Adrenal gland (tissue), 12 donors: ENCODE results near the gene PYGL. TPM values are rescaled to one million over a fixed set of nuclear protein-coding genes. Genes with fewer than 3 reads are reported as not detected.
A peak's percentile ranks its signal among the peaks of the same experiment; 100 is the strongest.

Experiments
- DNase-seq, 7 donors: peaks; one replicate each; pipeline ENCODE4 v3.0.0-alpha.2; 2019 to 2020
- H3K27ac ChIP-seq, 5 donors: fragments of 200-600 bp; sonication (generic) in 4 of 5; 1 replicate in 3 of 5; 2 replicates in 2 of 5; pipeline versions ENCODE4 v1.5.1 to v1.8.0; 2016 to 2020; ENCODE audit warnings: mild to moderate bottlenecking in 1 of 5
- H3K27me3 ChIP-seq: fragments of 200-600 bp; 2 replicates; pipeline ENCODE4 v1.8.0; 2021
- H3K36me3 ChIP-seq, 2 donors: fragments of 200-600 bp; replicated peaks in 1 of 2; 1 replicate in 1 of 2; 2 replicates in 1 of 2; pipeline versions ENCODE4 v1.5.1 to v1.8.0; 2018 to 2022
- H3K4me1 ChIP-seq, 2 donors: fragments of 200-600 bp; replicated peaks in 1 of 2; 1 replicate in 1 of 2; 2 replicates in 1 of 2; pipeline versions ENCODE4 v1.5.1 to v1.8.0; 2018 to 2021
- H3K4me3 ChIP-seq, 4 donors: fragments of 200-600 bp; sonication (generic) in 3 of 4; one replicate each; pipeline ENCODE4 v1.5.1; 2016 to 2018
- H3K9me3 ChIP-seq, 3 donors: fragments of 200-600 bp; sonication (generic) in 1 of 3; replicated peaks in 1 of 3; 1 replicate in 2 of 3; 2 replicates in 1 of 3; pipeline versions ENCODE4 v1.5.1 to v1.8.0; 2016 to 2021
- CTCF ChIP-seq, 6 experiments: fragments of 450-650 bp in 4 of 6; fragments of 200-600 bp in 2 of 6; sonication (generic) in 1 of 6; IDR thresholded peaks; 1 replicate in 5 of 6; 2 replicates in 1 of 6; pipeline versions ENCODE4 v1.5.1 to v1.8.0; 2016 to 2021; ENCODE audit warnings: antibody characterized with exemption in 6 of 6, mild to moderate bottlenecking in 2 of 6, moderate library complexity in 1 of 6
- POLR2A ChIP-seq, 2 donors: fragments of 450-650 bp; IDR thresholded peaks; one replicate each; pipeline ENCODE4 v1.6.1; 2017; ENCODE audit warnings: antibody characterized with exemption in 2 of 2, mild to moderate bottlenecking in 2 of 2, moderate library complexity in 1 of 2
- WGBS, 4 donors: extraction: QIAGEN DNeasy Blood & Tissue Kit in 2 of 4; methylation state at CpG; one replicate each; pipeline versions ENCODE4 v1.1.5 to v1.1.7; 2013 to 2017; 5-methylcytosine and 5-hydroxymethylcytosine counted together
- intact Hi-C, 2 donors: fragments of 100-400 bp; cut with DNase I; formaldehyde crosslinking; loops; one replicate each; pipeline versions ENCODE4 v1.14.1 to v1.15.0; 2022 to 2023
- polyA plus RNA-seq, 3 donors: library from polyadenylated mRNA; stranded (reverse); fragments of 200-250 nt in 2 of 3; fragments of 350-450 nt in 1 of 3; fragmentation: Illumina TruSeq in 1 of 3; extraction: RNeasy Lipid Tissue Mini Kit (QIAGEN cat#74804) in 1 of 3; gene quantifications; one replicate each; pipeline ENCODE4 v1.2.3, GENCODE V29; 2013 to 2014
- total RNA-seq, 9 donors: library from RNA; depleted of rRNA in 4 of 9; stranded (reverse); fragments of >200 nt in 4 of 9; fragments of 120-200 nt in 1 of 9; fragmentation: NEBNext Ultra II Directional in 1 of 9; extraction: Animal tissue kit (Norgen Biotek cat#: 25700) in 1 of 9; gene quantifications; one replicate each; pipeline versions ENCODE4 v1.1.0 to v1.2.4, GENCODE V29; 2013 to 2023
- donor health status: healthy with polysubstance abuse.
- donor health status: Bipolar disorder and iron deficiency.
- donor health status: DM: yes; HTN: yes; CAD: no.
- donor health status: DM: no; HTN: no; CAD: no.
- donor health status: DM: no; HTN: no; CAD: no.
- donor health status: DM: yes; HTN: yes; CAD: no.

The PYGL gene
- total and polyA plus RNA-seq, 12 donors: 7.3 to 77.0 (median 41.8) TPM

- no peak for DNase-seq
- no peak overlapping the region for H3K27ac ChIP-seq
- intact Hi-C loops: no loop called here
- no peaks in the 10 kb centered on the region for H3K9me3 ChIP-seq
- TF ChIP-seq CTCF (IDR thresholded peaks at IDR 0.05) (no peak), POLR2A (IDR thresholded peaks at IDR 0.05) (no peak)
- 78 to 91% (median 88%) methylated on average over 6 of the region's 6 CpGs for WGBS, 4 donors
- H3K36me3 ChIP-seq: peaks cover 0 to 1% of the 10 kb centered on the region in 2 donors
- no peak overlapping the region for H3K4me3 ChIP-seq
- peaks cover 10 to 19% of the 10 kb centered on the region in 2 donors for H3K4me1 ChIP-seq
- no peaks in the 10 kb centered on the region for H3K27me3 ChIP-seq
These were observed 3.1 kb downstream of the PYGL start for GRCh38 chr14:50941151-50941550.

GRCh38 chr14:50937800-50938199 is 6.5 kb downstream of the PYGL start:
- TF ChIP-seq CTCF (IDR thresholded peaks at IDR 0.05): no peak
- no peak for TF ChIP-seq POLR2A (IDR thresholded peaks at IDR 0.05)
- peaks cover 0 to 17% of the 10 kb centered on the region in 2 donors for H3K36me3 ChIP-seq
- no peaks in the 10 kb centered on the region for H3K9me3 ChIP-seq
- 49 to 56% (median 52%) methylated on average over 4 of the region's 4 CpGs for WGBS, 4 donors
- intact Hi-C loops: no loop called here
- H3K4me3 ChIP-seq: no peak overlapping the region
- H3K27me3 ChIP-seq: no peaks in the 10 kb centered on the region
- H3K4me1 ChIP-seq: peaks cover 6 to 13% of the 10 kb centered on the region in 2 donors
- no peak for DNase-seq
- peak overlapping the region in 2 of 5 donors; percentile 31 to 35 for H3K27ac ChIP-seq

- H3K27me3 ChIP-seq: no peaks in the 10 kb centered on the region
- H3K36me3 ChIP-seq: peaks cover 0 to 19% of the 10 kb centered on the region in 2 donors
- H3K4me3 ChIP-seq: no peak overlapping the region
- 23 to 34% (median 26%) methylated on average over 2 of the region's 2 CpGs for WGBS, 4 donors
- no peak for DNase-seq
- H3K4me1 ChIP-seq: peaks cover 6 to 13% of the 10 kb centered on the region in 2 donors
- intact Hi-C loops: no loop called here
- TF ChIP-seq CTCF (IDR thresholded peaks at IDR 0.05) (no peak), POLR2A (IDR thresholded peaks at IDR 0.05) (no peak)
- no peaks in the 10 kb centered on the region for H3K9me3 ChIP-seq
- H3K27ac ChIP-seq: peak overlapping the region in 2 of 5 donors; percentile 31 to 70
These were observed 7.0 kb downstream of the PYGL start for GRCh38 chr14:50937325-50937724.

GRCh38 chr14:50936882-50937281 is 7.4 kb downstream of the PYGL start:
- WGBS, 4 donors: 68 to 78% (median 72%) methylated on average over 2 of the region's 2 CpGs
- intact Hi-C loops: no loop called here
- TF ChIP-seq POLR2A (IDR thresholded peaks at IDR 0.05) (no peak), CTCF (IDR thresholded peaks at IDR 0.05) (no peak)
- H3K4me3 ChIP-seq: no peak overlapping the region
- H3K36me3 ChIP-seq: peaks cover 0 to 21% of the 10 kb centered on the region in 2 donors
- no peaks in the 10 kb centered on the region for H3K27me3 ChIP-seq
- H3K4me1 ChIP-seq: peaks cover 6 to 13% of the 10 kb centered on the region in 2 donors
- H3K27ac ChIP-seq: peak overlapping the region in 2 of 5 donors; percentile 31 to 70
- no peaks in the 10 kb centered on the region for H3K9me3 ChIP-seq
- DNase-seq: no peak
